GM10248 (cell line): Measurements from ENCODE around the gene CD2BP2.

Experiments used
- CTCF ChIA-PET: fragments of 300-600 bp; sonication (Branson Sonifier 250); formaldehyde crosslinking; extraction: SDS; loops from one replicate; lab custom pipeline; 2021; ENCODE audit warnings: antibody characterized with exemption; lab: Yijun Ruan, JAX
- POLR2A ChIA-PET: fragments of 350-650 bp; sonication (Branson Sonifier 250); formaldehyde crosslinking; extraction: SDS; loops from one replicate; lab custom pipeline; 2020; ENCODE audit warnings: antibody characterized with exemption; lab: Yijun Ruan, JAX
- DNase-seq: peaks from one replicate; pipeline ENCODE4 v3.0.0; 2012; ENCODE audit errors: extremely low spot score
- TF ChIP-seq, protein P1 (sequence below): IDR thresholded peaks from 2 replicates; pipeline ENCODE4 v1.5.1; 2012; ENCODE audit warnings: mild to moderate bottlenecking, low read depth; ENCODE audit errors: extremely low read depth, missing control alignments, control extremely low read depth

The CD2BP2 gene

DNA sequence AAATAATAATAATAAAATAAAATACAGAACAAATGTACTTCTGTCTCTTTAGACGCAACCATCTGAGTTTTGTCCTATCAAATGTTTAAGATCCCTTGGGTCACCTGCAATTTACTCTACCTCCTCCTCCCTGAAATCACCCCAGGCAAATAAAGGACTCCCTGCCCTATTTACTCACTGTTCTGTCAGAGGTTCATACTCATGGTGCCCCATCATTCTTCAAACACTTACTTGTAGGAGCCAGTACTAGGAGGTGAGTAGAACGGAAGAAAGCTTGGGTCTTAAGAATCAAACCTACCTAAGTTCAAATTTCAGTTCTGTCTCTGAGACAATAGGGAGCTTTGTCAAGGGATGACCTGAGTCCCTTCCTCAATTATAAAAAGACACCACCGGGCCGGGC, 11.4 kb upstream of the CD2BP2 start:
- TF ChIP-seq, protein P1, sequence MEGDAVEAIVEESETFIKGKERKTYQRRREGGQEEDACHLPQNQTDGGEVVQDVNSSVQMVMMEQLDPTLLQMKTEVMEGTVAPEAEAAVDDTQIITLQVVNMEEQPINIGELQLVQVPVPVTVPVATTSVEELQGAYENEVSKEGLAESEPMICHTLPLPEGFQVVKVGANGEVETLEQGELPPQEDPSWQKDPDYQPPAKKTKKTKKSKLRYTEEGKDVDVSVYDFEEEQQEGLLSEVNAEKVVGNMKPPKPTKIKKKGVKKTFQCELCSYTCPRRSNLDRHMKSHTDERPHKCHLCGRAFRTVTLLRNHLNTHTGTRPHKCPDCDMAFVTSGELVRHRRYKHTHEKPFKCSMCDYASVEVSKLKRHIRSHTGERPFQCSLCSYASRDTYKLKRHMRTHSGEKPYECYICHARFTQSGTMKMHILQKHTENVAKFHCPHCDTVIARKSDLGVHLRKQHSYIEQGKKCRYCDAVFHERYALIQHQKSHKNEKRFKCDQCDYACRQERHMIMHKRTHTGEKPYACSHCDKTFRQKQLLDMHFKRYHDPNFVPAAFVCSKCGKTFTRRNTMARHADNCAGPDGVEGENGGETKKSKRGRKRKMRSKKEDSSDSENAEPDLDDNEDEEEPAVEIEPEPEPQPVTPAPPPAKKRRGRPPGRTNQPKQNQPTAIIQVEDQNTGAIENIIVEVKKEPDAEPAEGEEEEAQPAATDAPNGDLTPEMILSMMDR, result no peak
- CTCF ChIA-PET, result interaction anchor here (1.1 to 3.5 kb wide), 2 partner anchors 11 to 16 kb away, joined by 3 to 14 read pairs; partner anchors contain the start of genes CD2BP2 and SEPTIN1

GRCh38 chr16:30365200-30365599, 10.1 kb upstream of the CD2BP2 start:
- ChIA-PET CTCF (interaction anchor here (0.8 to 2.2 kb wide), 5 partner anchors 8 to 273 kb away, joined by 3 to 6 read pairs (median 4); partner anchors contain the start of gene CD2BP2), POLR2A (no interaction called here)
- DNase-seq, result no peak
- TF ChIP-seq, protein P1, result no peak

More for the DNA sequence above, 11.4 kb upstream of the CD2BP2 start:
- POLR2A ChIA-PET, result no interaction called here
- no peak for DNase-seq

GRCh38 chr16:30361180-30361579, 6.1 kb upstream of the CD2BP2 start:
- TF ChIP-seq, protein P1, result no peak
- ChIA-PET POLR2A (no interaction called here), CTCF (no interaction called here)
- no peak for DNase-seq

GRCh38 chr16:30359871-30360170, 4.7 kb upstream of the CD2BP2 start:
- no peak for DNase-seq
- ChIA-PET CTCF (interaction anchor here (1.0 kb wide), 1 partner anchor 11 kb away, joined by 3 read pairs; no protein-coding TSS in a partner anchor), POLR2A (interaction anchor here (0.9 to 1.1 kb wide), 2 partner anchors 9 to 11 kb away, joined by 3 read pairs; partner anchors contain the start of gene TBC1D10B)
- TF ChIP-seq, protein P1, result no peak

- TF ChIP-seq, protein P1, result no peak
- no peak for DNase-seq
- ChIA-PET POLR2A (interaction anchor here (0.9 to 1.1 kb wide), 2 partner anchors 10 to 11 kb away, joined by 3 read pairs; partner anchors contain the start of gene TBC1D10B), CTCF (interaction anchor here (1.0 to 1.1 kb wide), 3 partner anchors 10 to 12 kb away, joined by 3 to 4 read pairs (median 3); partner anchors contain the start of gene TBC1D10B)
Observed at GRCh38 chr16:30358990-30359870, 4.1 kb upstream of the CD2BP2 start.

DNA sequence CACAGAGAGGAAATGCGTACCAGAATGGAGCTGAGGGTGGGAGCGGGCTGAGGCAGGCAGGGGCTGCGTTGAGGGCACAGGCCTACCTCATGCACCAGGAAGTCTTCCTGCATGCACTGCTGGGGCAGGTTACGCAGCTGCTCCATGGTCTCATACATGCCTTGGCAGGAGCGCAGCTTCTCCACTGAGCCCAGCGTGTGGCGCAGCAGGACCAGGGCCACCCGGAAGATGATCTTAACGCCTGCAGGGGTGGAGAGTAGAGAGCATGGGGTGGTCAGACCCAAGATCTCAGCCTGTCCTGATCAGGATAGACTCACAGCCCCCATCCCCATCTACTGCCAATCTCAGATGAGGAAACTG, 3.4 kb upstream of the CD2BP2 start:
- TF ChIP-seq, protein P1, result no peak
- ChIA-PET POLR2A (no interaction called here), CTCF (interaction anchor here (1.0 to 1.1 kb wide), 2 partner anchors 11 to 12 kb away, joined by 3 to 4 read pairs; partner anchors contain the start of gene TBC1D10B)
- DNase-seq, result no peak
